NCI-H1436 treated with DMSO at 0.1 percent for 48 hours (cell line): ENCODE results near the gene MPPED2.

Experiments
- DNase-seq: peaks from one replicate; lab custom pipeline; 2025; lab: John Stamatoyannopoulos, UW

MPPED2 gene

DNA sequence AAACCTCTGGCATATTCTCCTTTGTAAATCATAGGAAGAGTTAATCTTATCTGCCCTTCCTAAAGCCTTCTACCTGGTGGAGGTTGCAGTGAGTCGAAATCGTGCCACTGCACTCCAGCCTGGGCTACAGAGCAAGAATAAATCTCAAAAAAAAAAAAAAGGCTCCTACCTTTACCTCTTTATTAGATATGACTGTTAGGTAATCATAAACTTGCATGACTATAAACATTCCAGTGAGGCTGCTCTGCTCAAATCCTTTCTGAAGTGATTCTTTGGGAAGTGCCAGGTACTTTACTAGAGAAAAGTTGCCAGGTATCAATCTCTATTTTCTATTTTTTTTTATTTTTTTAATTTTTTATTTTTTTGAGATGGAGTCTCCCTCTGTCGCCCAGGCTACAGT is 59.6 kb downstream of the MPPED2 start:
- DNase-seq, result no peak

DNA sequence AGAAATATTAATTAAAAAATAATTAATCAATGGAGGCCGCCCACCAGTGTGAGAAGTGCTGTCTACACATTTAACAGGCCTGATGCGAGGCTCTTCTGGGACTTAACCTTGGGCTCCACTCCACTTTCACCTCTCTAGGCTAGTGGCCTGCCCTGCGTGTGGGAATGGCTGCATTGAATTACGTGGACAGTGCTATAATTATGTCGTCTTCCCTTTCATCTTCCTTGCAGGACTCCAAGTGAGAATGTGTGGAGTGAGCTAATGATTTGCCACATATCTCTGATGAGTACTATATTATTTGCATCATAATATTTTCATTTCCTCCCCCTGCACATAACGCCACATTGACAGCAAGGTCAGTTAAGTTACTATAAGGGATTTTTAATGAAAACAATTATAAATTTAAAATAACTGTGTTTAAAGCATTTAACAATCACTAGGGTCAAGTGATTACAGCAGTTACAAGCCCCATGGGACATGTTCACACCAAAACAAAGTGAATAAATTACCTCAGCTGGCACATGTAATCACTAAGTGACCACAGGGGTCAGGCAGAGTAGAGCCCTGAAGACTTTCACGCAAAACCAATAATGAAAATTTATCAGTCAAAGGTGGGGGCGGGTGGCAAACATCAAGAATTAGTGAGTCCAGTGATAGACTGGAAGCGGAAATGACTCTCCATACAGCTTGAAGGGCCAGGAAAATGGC is 63.5 kb downstream of the MPPED2 start:
- DNase-seq, result no peak

DNA sequence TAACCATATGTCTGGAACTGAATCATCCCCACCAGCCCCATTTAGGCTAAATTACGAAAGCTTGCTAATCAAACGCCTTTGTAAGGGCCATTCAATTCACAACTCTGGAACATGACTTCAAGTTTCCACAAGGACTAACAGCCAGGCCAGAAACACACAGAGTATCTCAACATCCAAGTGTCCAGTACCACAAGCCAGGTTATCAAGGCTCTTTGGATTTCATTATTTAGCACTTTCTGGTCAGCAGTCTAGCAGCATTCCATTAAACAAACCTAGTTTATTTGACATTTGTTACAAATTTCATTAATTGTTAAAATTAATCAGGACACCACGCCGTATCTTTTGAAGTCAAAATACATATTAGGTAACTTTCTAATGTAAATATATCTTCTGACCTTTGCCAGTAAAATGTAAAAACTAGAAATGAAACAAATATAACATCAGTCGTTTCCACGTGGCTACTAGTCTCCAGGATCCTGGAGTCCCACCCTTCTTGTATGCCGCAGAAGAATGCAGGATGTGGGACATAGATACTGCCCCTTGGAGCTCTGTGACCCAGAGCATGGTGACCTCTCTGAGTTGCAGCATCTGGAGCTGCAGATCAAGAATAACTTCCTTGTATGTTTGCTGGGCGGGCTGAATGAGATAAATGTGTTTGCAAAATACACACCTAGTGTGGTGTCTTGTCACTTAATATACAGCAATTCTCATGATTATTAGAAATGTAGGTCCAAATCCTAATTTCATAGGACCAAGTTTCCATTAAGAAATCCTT is 64.7 kb downstream of the MPPED2 start:
- no peak for DNase-seq

DNA sequence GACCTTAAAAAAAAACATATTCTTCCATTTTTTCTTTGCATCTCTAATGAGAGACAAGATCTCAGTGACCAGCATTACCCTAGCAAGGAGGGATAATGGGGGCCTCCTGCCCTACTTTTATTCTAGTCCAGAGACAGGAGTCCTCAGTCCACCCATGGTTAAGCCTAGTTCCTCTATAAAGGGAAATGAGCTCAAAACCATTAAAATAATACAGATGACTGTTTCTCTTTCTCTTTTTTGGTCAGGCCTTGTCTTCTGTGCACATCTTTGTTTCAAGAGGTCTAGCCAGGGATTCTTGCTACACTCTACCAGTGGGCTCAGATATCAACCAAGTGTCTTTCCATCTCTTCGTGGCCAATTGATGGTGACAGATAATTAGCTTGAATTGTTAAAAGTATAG is 73.1 kb downstream of the MPPED2 start:
- no peak for DNase-seq

DNA sequence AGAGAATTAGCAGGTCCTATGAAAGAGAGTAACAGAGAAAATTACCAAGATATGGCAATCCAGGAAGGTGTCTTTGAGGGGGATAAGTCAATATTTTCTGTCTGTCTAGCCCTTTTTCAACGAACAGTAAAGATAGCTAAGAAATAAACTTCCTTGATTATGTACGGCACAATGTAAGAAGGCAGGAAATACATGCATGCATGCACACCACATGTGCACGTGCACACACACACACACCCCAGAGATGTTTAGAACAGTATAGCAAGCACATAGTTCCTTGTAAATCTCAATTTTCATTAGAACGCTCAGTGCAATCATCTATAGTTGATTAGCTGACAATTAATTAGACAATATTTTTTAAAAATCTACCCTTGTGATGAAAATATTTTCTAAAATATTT is 74.7 kb downstream of the MPPED2 start:
- no peak for DNase-seq

DNA sequence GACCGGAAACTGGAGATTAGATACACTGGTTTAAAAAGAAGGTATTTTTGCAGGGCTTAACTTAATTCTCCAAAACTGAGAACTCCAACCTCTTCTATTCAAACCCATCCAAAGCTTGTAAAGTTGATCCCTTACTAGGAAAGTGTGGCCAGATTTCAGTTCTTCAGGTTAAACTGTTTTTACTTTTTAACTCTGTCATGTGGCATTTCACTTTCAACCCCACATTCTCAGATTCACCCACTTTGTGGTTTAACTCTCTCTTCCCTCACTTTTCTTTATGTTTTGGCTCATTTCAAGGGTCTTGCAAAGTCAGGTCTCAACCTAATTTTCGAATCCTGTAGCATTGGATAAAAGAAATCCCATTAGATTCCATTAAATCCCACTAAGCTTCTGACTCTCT is 75.4 kb downstream of the MPPED2 start:
- DNase-seq, result no peak

DNA sequence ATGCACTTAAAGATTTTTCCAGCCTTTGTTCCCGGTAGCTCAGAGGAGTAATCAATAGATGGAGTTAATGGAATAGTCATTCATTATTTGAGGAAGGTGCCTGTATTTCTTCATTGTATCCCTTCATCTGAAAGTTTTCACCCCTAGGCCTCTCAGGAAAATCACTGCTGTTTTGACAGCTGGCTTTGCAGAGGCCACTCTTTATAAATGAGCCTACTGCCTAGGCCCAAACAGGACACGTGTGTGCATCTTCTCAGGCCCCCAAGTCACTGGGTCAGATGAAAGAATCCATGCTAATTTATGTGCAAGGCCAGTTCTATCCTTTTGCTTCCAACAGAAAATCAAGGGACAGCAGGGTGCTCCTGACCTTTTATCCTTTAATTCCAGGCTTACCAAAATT is 76.8 kb downstream of the MPPED2 start:
- DNase-seq, result no peak

DNA sequence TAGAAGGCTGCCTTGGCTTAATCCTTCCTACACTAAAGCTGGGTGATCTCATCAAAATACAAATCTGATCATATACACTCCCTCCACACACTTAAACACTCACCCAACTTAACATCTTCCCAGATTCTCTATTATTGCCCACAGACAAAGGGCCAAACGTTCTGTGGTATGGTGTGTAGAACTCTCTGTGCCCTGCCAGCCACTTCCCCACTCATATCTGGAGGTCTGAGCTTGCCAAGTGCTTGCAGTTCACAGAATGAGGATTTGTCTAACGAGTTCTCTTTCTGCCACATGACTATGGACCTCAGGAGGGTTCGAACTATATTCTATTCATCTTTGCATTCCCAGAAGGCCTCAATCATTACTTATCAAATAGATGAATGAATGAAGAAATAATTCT is 77.6 kb downstream of the MPPED2 start:
- DNase-seq, result no peak

DNA sequence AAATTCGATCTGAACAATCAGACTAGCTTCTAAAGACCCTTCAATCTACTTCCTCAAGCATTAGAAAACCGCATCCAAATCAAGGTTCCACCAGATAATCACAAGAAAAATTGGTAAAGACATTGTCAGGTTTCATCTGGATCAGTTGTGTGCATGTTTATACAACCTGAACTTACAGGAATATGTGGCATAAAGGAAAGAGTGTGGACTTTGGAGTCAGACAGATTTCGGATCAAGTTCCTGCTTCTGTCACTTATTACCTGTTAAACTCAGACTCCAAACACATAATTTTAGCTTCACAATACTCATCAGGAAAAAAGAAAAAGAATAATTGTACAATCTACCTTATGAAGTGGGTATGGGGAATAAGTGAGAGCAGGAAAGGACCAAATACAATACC is 80.5 kb downstream of the MPPED2 start:
- DNase-seq, result no peak

DNA sequence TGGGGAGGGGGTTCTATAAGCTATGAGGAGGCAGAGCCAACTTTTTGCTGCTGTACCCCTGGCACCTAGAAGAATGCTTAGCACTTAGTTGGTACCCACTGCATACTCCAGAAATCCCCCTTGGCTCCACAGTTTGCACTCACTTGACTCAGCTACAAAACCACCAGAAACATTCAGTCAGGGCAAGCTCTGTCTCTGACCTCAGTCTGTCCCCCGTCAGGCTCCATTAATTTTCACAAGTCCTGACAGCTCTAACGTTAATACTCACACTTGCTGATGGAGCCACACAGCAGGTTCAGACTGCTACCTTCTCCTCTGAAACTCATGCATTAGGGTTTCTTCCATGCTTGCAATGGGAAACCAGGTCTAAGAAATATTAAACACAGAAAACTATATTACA is 81.7 kb downstream of the MPPED2 start:
- DNase-seq, result no peak

DNA sequence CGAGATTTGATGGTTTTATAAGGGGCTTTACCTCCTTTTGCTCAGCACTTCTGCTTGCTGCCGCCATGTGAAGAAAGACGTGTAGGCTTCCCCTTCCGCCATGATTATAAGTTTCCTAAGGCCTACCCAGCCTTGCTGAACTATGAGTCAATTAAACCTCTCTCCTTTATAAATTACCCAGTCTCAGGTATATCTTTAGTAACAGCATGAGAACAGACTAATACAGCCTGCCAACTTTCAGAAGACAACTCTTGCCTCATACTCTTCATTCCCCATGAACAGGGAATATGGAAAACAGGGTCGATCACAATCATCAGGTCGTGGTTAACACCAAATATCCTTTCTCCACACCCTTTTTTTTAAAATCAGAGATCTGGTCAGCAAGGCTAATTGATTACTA is 83.0 kb downstream of the MPPED2 start:
- no peak for DNase-seq

DNA sequence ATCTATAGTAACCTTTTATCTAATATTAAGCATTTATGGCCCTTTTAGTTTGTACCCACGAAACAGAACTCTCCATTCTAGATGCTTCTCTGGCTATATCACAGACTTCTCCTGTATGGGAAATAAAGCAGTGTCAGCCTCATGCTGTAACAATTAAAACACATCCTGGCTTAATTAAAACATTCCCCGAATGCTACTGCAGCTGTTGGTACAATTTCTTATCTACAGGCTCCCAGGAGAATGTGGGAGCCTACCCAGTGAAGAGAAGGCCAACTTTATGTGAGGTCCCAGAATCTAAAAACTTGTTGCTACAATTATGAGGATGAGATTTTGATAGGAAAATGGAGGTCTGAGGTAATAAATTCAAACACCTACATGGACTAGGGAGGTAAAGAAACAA is 83.8 kb downstream of the MPPED2 start:
- DNase-seq, result no peak

DNA sequence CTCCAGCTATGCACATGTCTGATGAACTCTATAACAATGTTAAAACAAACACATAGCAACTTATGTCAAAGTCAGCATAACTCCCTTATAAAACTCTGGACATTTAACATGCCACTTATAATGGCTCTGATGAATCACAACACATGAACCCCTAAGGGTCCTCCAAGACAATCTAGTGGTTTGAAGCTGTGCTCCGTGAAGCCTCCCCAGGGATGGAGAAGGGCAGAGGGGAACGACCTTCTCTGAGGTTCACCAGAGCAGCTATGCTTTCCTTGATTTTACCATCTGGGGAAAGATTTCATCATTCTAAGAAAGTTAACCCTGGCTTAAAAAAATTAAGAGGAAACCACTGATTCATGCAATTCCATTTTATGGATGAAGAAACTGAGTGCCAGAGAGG is 84.4 kb downstream of the MPPED2 start:
- no peak for DNase-seq

DNA sequence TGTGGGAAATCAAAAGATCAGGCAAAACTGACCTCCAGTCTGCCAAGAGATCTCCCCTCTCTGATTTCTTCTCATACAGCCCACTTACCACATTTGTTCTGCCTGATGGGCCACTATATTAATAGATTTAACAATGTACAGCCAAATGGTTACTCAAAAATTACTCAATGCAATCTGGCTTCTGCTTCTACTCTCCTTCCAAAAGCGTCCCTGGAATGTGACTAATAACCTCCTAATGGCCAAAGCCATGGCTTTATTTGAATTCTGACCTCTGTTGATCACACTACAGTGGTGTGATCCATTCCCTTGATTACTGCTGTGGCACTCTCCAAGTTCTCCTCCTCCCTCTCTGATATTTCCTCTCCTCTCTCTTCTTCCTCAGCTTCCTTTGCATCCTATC is 86.2 kb downstream of the MPPED2 start:
- no peak for DNase-seq

DNA sequence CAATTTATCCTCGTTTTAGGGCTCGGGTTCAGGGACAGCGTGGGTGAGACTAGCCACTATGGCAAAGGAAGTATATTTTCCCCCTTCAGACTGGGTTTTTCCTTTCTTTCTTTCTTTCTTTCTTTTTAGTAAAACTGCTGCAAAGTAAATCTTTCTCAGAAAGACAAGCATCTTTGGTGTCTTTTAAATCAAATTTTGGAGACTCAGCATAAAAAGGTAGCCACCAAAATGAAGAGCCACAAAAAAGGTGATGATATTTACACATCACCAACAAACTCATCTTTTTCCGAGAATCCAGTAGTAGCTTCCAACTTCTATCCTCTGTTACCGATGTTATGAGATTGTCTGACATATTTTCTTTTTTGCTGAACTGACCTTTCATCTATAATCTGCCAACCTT is 88.6 kb downstream of the MPPED2 start:
- no peak for DNase-seq

DNA sequence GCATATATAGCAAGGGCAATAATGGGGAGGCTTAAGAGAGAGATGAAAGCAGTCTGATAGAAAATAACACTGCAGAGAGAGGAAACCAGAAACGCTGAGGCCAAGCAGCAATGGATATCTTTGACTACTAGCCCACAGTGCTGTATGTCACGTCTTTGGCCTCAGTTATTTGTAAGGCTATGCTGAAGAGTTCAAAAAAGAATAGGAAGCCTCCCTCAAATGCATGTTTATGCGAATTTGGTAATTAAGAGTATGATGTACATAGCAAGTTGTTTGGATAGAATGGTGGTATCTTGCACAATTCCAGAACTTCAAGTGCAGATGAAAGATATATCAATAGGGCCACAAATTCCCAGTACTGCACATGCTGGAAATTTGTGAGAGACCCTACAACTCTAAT is 89.2 kb downstream of the MPPED2 start:
- DNase-seq, result no peak

DNA sequence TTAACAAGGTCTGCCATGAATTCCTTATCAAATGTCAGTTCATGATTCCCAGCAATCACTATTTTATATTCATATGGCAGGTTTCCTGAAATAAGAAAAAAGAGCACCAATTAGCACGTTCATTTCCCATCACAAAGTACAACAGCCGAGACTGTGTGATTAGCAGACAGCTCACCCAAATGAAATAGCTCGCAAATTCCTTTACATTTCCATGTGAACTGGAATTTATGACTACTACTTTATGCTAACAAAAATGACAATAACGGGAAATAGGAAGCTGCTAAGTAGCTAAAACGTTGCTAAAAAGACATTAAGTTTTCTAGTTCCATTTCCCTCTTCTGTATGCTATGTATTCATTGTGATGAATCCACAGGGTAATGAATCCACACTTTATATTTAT is 90.7 kb downstream of the MPPED2 start:
- DNase-seq, result no peak

DNA sequence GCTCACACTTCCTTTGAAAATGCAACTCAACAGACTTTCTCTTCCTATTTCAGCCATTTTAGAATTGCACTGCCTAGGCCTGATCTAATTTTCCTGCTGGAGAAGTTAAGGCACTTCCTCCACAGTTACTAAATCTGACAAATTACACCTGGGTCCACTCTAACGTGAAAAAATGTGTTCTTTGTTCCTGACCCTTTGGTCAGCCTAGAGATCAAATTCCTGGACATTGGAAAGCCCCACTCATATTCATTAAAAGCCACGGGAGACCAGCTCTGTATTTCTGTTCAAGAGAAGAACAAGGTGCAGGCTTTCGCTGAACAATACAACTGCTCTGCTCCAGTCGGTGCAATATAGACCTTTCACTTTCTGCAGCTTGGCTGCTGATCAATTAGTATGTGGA is 96.6 kb downstream of the MPPED2 start:
- DNase-seq, result no peak

DNA sequence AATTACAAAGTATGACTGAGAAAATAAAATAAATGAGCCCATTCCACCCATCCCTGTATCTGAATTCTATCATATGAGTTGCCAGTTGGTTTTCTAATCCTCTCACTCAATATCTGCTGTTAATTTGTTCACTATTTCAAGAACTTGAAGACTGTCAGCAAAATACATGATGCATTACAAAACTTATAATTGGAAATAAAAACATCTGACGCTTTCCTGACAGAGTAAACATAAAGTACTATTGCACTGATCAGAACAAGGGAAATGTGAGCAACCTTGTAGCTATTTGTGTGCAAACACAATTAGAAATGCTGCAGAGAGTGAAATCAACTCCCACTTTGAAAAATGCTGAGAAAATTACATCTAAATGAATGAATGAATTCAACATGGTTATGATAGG is 97.1 kb downstream of the MPPED2 start:
- DNase-seq, result no peak

DNA sequence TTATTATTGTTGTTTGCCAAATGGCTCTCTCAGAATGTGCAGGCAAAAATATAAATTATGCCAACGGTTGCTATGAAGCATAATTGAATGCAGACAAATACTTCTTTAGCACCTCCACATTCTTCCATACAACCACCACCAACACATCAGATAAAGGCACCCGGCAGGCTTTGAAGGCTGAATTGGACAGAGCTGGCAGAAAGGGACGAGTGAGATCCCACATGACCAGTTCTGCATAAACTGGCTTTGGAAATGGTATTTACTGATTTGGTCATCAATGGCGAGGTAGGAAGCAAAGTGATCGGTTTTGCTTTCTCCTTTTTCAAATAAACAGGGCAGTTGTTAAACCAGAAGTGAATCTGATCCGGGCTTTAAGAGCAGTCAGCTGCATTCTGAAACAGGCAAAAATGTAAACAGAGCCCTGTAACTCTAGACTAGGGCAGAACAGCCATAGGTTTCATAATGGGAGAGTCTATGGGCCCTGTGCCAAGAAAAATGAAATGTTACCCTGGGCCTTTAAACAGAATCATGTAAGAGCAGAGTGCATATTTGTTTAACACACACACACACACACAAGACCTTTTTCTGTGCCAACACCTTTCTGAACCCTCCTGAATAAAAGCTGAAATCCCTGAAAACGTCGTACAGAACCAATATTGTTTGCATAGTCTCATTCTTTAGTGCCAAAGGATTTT is 97.7 kb downstream of the MPPED2 start:
- DNase-seq, result peak; percentile 7

DNA sequence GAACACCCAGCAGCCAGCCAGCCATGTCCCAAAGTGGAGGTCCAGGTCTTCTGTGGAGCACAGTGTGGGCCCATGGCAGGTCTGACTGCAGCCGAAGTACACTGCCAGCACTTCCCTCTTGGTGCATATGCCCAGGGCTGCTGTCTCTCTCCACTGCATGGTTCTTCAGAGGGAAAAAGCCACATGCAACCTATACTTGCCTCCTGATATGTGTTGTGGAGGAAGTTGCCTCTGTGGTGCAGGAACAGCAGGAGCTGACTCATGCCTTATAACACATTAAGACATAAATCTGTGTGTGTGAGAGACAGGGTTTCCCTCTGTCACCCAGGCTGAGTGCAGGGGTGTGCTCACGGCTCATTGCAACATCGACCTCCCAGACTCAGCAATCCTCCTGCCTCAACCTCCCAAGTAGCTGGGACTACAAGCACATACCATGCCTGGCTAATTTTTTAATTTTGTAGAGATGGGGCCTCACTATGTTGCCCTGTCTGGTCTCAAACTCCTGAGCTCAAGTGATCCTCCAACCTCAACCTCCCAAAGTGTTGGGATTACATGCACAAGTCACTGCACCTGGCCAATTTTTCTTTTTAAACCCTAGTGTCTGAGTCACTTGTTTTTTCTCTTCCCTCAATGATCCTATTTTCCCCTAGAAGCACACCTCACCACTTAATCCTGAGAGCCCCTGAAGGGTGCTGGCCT is 98.8 kb downstream of the MPPED2 start:
- no peak for DNase-seq

DNA sequence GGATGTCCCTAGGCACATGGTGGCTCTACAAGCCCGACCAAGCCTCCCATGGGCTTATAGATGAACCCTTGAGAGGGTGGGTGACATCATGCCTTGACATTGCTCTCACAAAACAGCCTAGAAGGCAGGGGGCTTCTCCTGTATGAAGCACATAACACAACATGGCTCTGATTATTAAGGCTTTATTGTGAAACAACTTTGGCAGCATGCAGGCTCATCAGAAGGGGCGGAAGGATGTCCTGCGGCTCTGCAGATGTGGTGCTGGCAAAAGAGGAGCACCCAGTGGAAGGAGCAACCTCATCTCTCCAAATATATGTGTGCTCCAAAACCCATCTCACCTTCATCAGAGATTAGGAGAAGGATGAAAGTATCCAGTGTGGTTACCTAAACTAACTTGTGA is 100.4 kb downstream of the MPPED2 start:
- no peak for DNase-seq

DNA sequence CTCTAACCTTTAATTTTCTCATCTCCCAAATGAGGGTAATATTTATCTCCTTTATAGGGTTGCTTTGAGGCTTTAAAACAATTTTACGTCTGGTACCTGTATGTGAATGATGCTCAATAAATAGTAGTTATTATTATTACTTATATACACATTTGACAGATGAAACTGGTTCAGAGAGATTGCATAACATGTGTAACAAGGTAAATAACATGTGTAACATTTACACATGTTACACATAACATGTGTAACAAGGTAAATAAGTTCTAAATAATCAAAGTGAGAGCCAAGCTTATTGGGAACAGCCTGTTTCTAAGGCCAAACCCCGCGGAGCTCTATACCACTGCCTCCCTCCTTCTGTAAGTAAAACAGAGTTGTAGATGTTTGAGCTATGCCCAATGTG is 100.9 kb downstream of the MPPED2 start:
- DNase-seq, result no peak
